HepG2 (cell line): ENCODE measurements around the gene ARL5C. TPM values are rescaled to one million over a fixed set of nuclear protein-coding genes. Genes with fewer than 3 reads are reported as not detected.

ENCODE experiments used
- ATAC-seq: fragments of 200-7000 bp; cut with Tn5 transposase; 3 replicates; pipeline ENCODE4 v1.9.1; 2020; ENCODE audit warnings: mild to moderate bottlenecking, moderate library complexity
- BruUV-seq: library from RNA; stranded (reverse); fragments of 400-500 nt; replicated peaks from 2 replicates; lab custom pipeline; 2021; lab: Mats Ljungman, UMichigan
- CTCF ChIA-PET: fragments of 300-600 bp; formaldehyde crosslinking; extraction: SDS; loops from one replicate; lab custom pipeline; 2021; ENCODE audit warnings: low total read pairs, inconsistent platforms, low intra/inter-chr PET ratio; lab: Yijun Ruan, JAX
- POLR2A ChIA-PET: fragments of 350-600 bp; sonication (Branson Sonifier 250); formaldehyde crosslinking; loops from one replicate; lab custom pipeline; 2020; ENCODE audit warnings: antibody characterized with exemption, inconsistent platforms; lab: Yijun Ruan, JAX
- DNase-seq: peaks from one replicate; pipeline ENCODE4 v3.0.0-alpha.2; 2015; ENCODE audit warnings: low spot score
- FAIRE-seq: peaks from 3 replicates; lab custom pipeline; 2011; peaks lifted over from hg19 to GRCh38; lab: Jason Lieb, UNC
- H2AFZ ChIP-seq: one replicate; pipeline ENCODE4 v1.6.1; 2011; ENCODE audit warnings: low read length, inconsistent platforms
- H3K27ac ChIP-seq: fragments of 300-600 bp; 3 replicates; pipeline ENCODE4 v1.8.0; 2011; ENCODE audit warnings: mixed run types, mild to moderate bottlenecking, mixed read lengths, low read length, inconsistent platforms; ENCODE audit not compliant: insufficient read depth; ENCODE audit errors: extremely low read length
- H3K27me3 ChIP-seq, 2 experiments: fragments of 200-600 bp in 1 of 2; 2 replicates in 1 of 2; 3 replicates in 1 of 2; pipeline versions ENCODE4 v1.6.0 to v1.8.0; 2011; ENCODE audit warnings: low read length in 2 of 2, mild to moderate bottlenecking in 2 of 2, moderate library complexity in 2 of 2, inconsistent platforms in 1 of 2; ENCODE audit not compliant: insufficient read depth in 2 of 2, control insufficient read depth in 1 of 2
- H3K36me3 ChIP-seq, 2 experiments: fragments of 200-600 bp in 1 of 2; replicated peaks in 1 of 2; 2 replicates in 1 of 2; 3 replicates in 1 of 2; pipeline versions ENCODE4 v1.5.1 to v1.8.0; 2011; ENCODE audit warnings: low read length in 2 of 2, inconsistent platforms in 1 of 2; ENCODE audit not compliant: insufficient read depth in 2 of 2, control insufficient read depth in 1 of 2
- H3K4me1 ChIP-seq: 2 replicates; pipeline ENCODE4 v1.5.1; 2012; ENCODE audit warnings: low read length, inconsistent platforms; ENCODE audit not compliant: insufficient read depth
- H3K4me2 ChIP-seq: 2 replicates; pipeline ENCODE4 v1.6.0; 2011; ENCODE audit warnings: low read depth, low read length, inconsistent platforms
- H3K4me3 ChIP-seq, 3 experiments: fragments of 200-600 bp in 1 of 3; sonication (generic), shearing (Covaris generic) in 1 of 3; replicated peaks in 1 of 3; 2 replicates each; pipeline ENCODE4 v1.5.1; 2011 to 2016; ENCODE audit warnings: low read length in 3 of 3, inconsistent platforms in 2 of 3, low read depth in 2 of 3, mild to moderate bottlenecking in 2 of 3, control low read depth in 1 of 3, mixed read lengths in 1 of 3; ENCODE audit not compliant: insufficient read depth in 1 of 3
- H3K79me2 ChIP-seq: one replicate; pipeline ENCODE4 v1.6.1; 2011; ENCODE audit warnings: low read length, inconsistent platforms; ENCODE audit not compliant: insufficient read depth
- H3K9ac ChIP-seq: 2 replicates; pipeline ENCODE4 v1.6.0; 2011; ENCODE audit warnings: mild to moderate bottlenecking, low read depth, low read length, inconsistent platforms; ENCODE audit not compliant: insufficient read depth
- H3K9me3 ChIP-seq: 2 replicates; pipeline ENCODE4 v1.5.1; 2012; ENCODE audit warnings: mild to moderate bottlenecking, low read length
- H4K20me1 ChIP-seq: 2 replicates; pipeline ENCODE4 v1.6.0; 2011; ENCODE audit warnings: inconsistent platforms, mild to moderate bottlenecking, low read length, moderate library complexity; ENCODE audit not compliant: insufficient read depth
- ATAD3A ChIP-seq: sonication (generic); formaldehyde crosslinking; IDR thresholded peaks from 2 replicates; pipeline ENCODE4 v1.4.0; 2020; ENCODE audit warnings: missing genetic modification reagents
- CCAR2 ChIP-seq: fragments of 200-400 bp; formaldehyde crosslinking; optimal IDR thresholded peaks from 2 replicates; pipeline ENCODE3; 2018; ENCODE audit warnings: low read depth, mild to moderate bottlenecking, low read length, moderate library complexity
- FOXK2 ChIP-seq: fragments of 450-650 bp; IDR thresholded peaks from 2 replicates; pipeline ENCODE4 v1.6.1; 2016
- GRHL1 ChIP-seq: sonication (generic); formaldehyde crosslinking; conservative IDR thresholded peaks from 2 replicates; pipeline ENCODE4 v1.8.0; 2022; ENCODE audit warnings: missing genetic modification reagents
- HDAC6 ChIP-seq: fragments of 200-600 bp; sonication (generic); IDR thresholded peaks from 2 replicates; pipeline ENCODE4 v1.7.0; 2017; ENCODE audit warnings: mild to moderate bottlenecking, antibody characterized with exemption, low read length, low read depth
- IKZF4 ChIP-seq: sonication (generic); formaldehyde crosslinking; IDR thresholded peaks from 2 replicates; pipeline ENCODE4 v1.5.1; 2020; ENCODE audit warnings: borderline replicate concordance, mild to moderate bottlenecking, low read depth, missing genetic modification reagents; ENCODE audit errors: not compliant biosample characterization
- KAT7 ChIP-seq: IDR thresholded peaks from 2 replicates; pipeline ENCODE4 v1.6.1; 2018; ENCODE audit warnings: borderline replicate concordance, missing compliant biosample characterization
- MEIS2 ChIP-seq: sonication (generic); formaldehyde crosslinking; IDR thresholded peaks from 2 replicates; pipeline ENCODE4 v1.9.0; 2021; ENCODE audit warnings: mild to moderate bottlenecking, missing genetic modification reagents
- MLX ChIP-seq: IDR thresholded peaks from 2 replicates; pipeline ENCODE4 v1.6.1; 2016
- NR2F2 ChIP-seq: IDR thresholded peaks from 2 replicates; pipeline ENCODE4 v1.6.1; 2012; ENCODE audit warnings: low read depth, inconsistent platforms, borderline replicate concordance
- REXO4 ChIP-seq: sonication (generic); formaldehyde crosslinking; IDR thresholded peaks from 2 replicates; pipeline ENCODE4 v1.8.0; 2022; ENCODE audit warnings: missing genetic modification reagents, mild to moderate bottlenecking, borderline replicate concordance
- ZNF160 ChIP-seq: sonication (generic); formaldehyde crosslinking; IDR thresholded peaks from 2 replicates; pipeline ENCODE4 v1.8.0; 2022; ENCODE audit warnings: mild to moderate bottlenecking, inconsistent platforms, missing genetic modification reagents
- ZNF331 ChIP-seq: sonication (generic); formaldehyde crosslinking; IDR thresholded peaks from 2 replicates; pipeline ENCODE4 v1.4.0; 2020; ENCODE audit warnings: missing genetic modification reagents
- ZNF335 ChIP-seq: sonication (generic); formaldehyde crosslinking; IDR thresholded peaks from 2 replicates; pipeline ENCODE4 v1.4.0; 2020; ENCODE audit warnings: missing genetic modification reagents
- ZNF430 ChIP-seq: sonication (generic); formaldehyde crosslinking; IDR thresholded peaks from 2 replicates; pipeline ENCODE4 v1.9.0; 2021; ENCODE audit warnings: mild to moderate bottlenecking, missing genetic modification reagents
- ZNF512 ChIP-seq: sonication (generic); formaldehyde crosslinking; IDR thresholded peaks from 2 replicates; pipeline ENCODE4 v1.4.0; 2020; ENCODE audit warnings: mild to moderate bottlenecking, missing genetic modification reagents
- ZNF740 ChIP-seq: sonication (generic); formaldehyde crosslinking; IDR thresholded peaks from 2 replicates; pipeline ENCODE4 v1.4.0; 2020; ENCODE audit warnings: missing genetic modification reagents
- ZSCAN21 ChIP-seq: sonication (generic); formaldehyde crosslinking; IDR thresholded peaks from 2 replicates; pipeline ENCODE4 v1.8.0; 2022; ENCODE audit warnings: mild to moderate bottlenecking, missing genetic modification reagents, moderate library complexity, borderline replicate concordance
- WGBS: methylation state at CpG from one replicate; pipeline ENCODE4 v1.1.6; 2017; ENCODE audit warnings: low lambda C conversion rate; 5-methylcytosine and 5-hydroxymethylcytosine counted together
- in situ Hi-C: cut with HindIII; loops from 2 replicates; pipeline ENCODE4 v1.10.0; 2017; ENCODE audit warnings: low pct_unique_long_range_greater_than_20kb; ENCODE audit not compliant: extremely low pct_ligation_motif_present
- intact Hi-C: fragments of 100-400 bp; cut with micrococcal nuclease; formaldehyde crosslinking; loops from one replicate; pipeline ENCODE4 v1.10.0; 2022; ENCODE audit not compliant: unreplicated experiment
- polyA plus RNA-seq, 8 experiments: library from polyadenylated mRNA; depleted of rRNA in 3 of 8; stranded (reverse) in 7 of 8; unstranded in 1 of 8; fragments of >200 nt; fragmentation: Illumina TruSeq in 4 of 8; extraction: Trizol in 4 of 8; gene quantifications; 2 replicates each; pipeline versions ENCODE4 v1.2.1 to v1.2.3, GENCODE V29; 2011 to 2016; ENCODE audit warnings: low read depth in 4 of 8, missing spikeins in 1 of 8, mixed read lengths in 1 of 8; ENCODE audit not compliant: insufficient read depth in 1 of 8
- total RNA-seq, 5 experiments: library from RNA; depleted of rRNA; stranded (reverse); fragments of >200 nt; fragmentation: Illumina TruSeq; extraction: Trizol; gene quantifications; 2 replicates each; pipeline ENCODE4 v1.2.3, GENCODE V29; 2016; ENCODE audit warnings: low read depth in 1 of 5

The ARL5C gene
- total and polyA plus RNA-seq, 2 of the 13 experiments (the other 11 are each of a cell fraction or from before 2014, with no cell fraction given), result not detected

- ChIA-PET CTCF (no interaction called here), POLR2A (interaction anchor here (1.2 kb wide), 1 partner anchor 33 kb away, joined by 4 read pairs; the partner anchor contains the start of gene RPL19)
- DNase-seq (no peak), FAIRE-seq (no peak), ATAC-seq (no peak)
- in situ Hi-C loops, result loop anchor here (25.0 kb wide), 1 partner anchor 404 kb away; the partner anchor contains the start of gene PSMB3
- TF ChIP-seq ATAD3A (no peak), ZNF335 (CRISPR knock-in tag) (no peak), GRHL1 (CRISPR knock-in tag) (no peak), REXO4 (CRISPR knock-in tag) (no peak), MEIS2 (CRISPR knock-in tag) (no peak), ZNF512 (no peak), FOXK2 (no peak), ZNF331 (no peak), NR2F2 (no peak), ZNF740 (CRISPR knock-in tag) (no peak), HDAC6 (no peak), KAT7 (CRISPR knock-in tag) (no peak), CCAR2 (no peak), ZSCAN21 (no peak), ZNF430 (CRISPR knock-in tag) (no peak), ZNF160 (CRISPR knock-in tag) (no peak), IKZF4 (CRISPR knock-in tag) (no peak), MLX (CRISPR knock-in tag) (no peak)
- Histone ChIP-seq H2AFZ (no peak overlapping the region), H3K27me3 (peaks cover 4 to 27% of the 10 kb centered on the region in 2 experiments; a peak in 4 of 5 replicates), H3K4me3 (no peak overlapping the region), H3K9me3 (no peaks in the 10 kb centered on the region), H3K4me2 (no peak overlapping the region), H3K79me2 (no peaks in the 10 kb centered on the region), H3K4me1 (peaks cover 14% of the 10 kb centered on the region; the same call in 1 of the 2 replicates), H3K9ac (no peak overlapping the region), H3K27ac (no peak overlapping the region), H3K36me3 (no peaks in the 10 kb centered on the region), H4K20me1 (no peaks in the 10 kb centered on the region)
- intact Hi-C loops, result no loop called here
- 23% methylated on average over 7 of the region's 7 CpGs for WGBS
- BruUV-seq, result no TSS peak
Measured at GRCh38 chr17:39166437-39167335, 725 bp upstream of the ARL5C start.
